Measurements from ENCODE around the gene MAGIX. TPM values are rescaled to one million over a fixed set of nuclear protein-coding genes. Genes with fewer than 3 reads are reported as not detected.

Gene MAGIX
- total RNA-seq, result 4.4 and 5.6 TPM in 2 replicates

DNA sequence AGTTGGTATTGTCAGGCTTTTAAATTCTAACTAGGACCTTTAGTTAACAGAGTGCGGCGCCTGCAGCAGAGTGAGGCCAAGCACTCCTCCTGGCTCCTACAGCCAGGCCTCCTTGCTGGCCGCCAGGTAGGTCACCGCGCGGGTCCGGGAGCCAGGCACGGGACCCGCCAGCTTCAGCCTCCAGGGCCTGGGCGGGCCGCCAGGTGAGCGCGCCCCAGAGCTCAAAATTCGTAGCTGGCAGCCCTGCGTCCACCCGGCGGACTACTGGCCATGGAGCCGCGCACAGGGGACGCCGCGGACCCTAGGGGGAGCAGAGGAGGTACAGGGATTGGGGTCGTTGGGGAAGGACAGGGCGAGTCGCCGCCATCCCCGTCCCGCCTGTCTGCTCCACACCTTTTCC lies at the start of gene MAGIX:
Gene MAGIX (plus strand): TSS at position 139 of the 400 bp plus-strand sequence. CDS start 132 bp downstream, at position 271.

DNA sequence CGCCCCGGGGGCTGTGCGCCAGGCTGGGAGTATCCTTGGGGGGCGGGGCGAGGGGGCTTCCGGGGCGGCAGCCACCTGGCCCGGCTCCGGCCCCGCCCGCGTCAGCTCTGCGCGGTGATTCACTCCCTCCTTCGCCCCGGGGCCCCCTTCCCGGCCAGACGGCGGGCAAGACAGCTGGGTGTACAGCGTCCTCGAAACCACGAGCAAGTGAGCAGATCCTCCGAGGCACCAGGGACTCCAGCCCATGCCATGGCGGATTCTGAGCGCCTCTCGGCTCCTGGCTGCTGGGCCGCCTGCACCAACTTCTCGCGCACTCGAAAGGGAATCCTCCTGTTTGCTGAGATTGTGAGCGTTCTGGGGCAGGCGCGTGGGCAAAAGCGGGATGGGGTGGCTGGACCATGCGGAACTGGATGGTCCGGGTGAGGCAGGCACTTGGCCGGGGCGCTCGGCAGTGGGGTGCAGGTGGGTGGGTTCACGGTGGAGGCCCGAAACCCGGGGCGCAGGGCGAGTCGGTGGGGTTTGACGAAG lies 9.3 kb downstream of the MAGIX start, which contains the start of gene PLP2:
Gene PLP2 (plus strand): TSS at position 147 of the 528 bp plus-strand sequence. CDS start 103 bp downstream, at position 250.

DNA sequence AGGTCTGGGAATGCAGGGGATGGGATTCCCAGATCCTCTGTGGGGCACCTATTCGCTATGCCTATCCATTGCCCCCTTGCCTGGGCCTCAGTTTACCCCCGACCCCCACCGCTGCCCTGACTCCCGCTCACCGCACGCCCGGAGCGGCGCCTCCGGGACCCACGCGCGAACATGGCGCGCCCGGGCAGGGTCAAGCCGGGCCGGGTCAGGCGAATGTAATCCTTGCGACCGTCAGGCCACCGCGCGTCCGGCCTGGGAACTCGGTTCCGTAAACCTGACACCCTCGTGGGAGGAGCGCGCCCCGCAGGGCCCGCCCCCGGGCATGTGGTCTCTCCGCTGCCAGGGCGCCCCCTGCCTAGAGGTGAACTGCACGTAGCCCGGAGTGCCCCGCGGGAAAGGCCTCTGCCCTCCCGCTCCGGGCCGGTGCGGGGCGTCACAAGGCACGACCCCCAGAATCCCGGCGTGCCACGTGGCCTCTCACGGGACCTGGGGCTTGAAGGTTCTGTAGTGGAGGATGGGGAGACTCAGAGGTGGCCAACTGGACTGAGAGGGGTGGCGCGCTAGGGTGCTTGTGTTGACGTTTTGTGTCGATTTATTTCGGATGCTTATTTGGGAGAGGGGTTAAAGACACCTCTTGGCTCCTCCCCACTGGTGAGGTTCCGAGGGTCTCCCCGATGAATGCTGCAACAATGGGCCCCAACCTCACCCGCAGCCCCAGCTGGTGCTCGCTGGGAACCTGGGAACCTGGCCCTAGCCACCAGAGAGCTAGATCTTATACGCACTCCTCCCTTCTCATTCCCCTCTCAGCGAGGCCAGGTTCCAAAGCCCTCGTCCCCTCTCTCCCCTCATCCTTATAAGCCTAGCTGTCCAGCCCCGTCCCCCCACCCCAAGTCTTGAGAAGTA lies 23.8 kb downstream of the MAGIX start, which contains the start of gene PRICKLE3:
Gene PRICKLE3 (minus strand): TSS at position 249 of the 903 bp plus-strand sequence. CDS start 76 bp downstream, at position 173.

DNA sequence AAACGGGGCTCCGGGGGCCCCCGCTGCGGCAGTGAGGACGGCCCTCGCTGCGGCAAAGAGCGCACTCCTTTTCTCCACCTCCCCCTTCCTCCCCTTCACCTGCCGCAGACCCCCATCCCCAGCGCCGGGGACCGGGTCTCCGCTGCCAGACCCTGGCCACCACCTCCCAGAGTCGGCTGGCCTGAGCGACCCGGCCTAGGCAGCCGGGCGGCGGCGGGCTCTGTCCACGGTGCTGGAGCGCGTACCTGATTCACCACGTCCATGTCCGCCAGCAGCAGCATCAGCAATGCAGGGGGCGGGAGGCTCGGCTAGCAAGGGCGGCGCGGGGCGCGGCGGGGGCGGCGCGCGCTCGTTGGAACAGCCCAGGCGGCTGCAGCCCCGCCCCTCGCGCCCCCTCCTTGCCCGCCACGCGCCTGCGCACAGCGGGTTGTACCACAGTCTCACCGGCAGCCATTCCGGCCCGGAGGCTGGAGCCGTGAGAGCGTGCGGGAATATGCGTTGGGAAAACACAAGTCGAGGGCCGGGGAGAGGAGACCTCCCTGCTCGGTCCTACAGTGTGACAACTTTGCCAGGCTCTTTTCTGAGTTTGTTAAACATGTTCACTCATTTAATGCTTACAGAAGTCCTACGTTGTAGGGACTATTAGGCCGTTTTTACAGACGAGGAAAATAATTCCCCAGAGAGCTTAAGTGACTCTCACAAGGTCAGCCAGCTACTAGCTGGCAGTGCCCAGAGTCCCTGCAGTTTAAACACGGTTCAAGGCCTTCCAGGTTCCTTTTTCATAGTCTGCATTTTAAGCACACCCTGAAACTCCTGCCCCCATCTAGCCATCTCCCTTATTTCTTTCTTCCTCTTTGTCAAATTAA lies 37.6 kb downstream of the MAGIX start, which contains the start of gene SYP:
Gene SYP (minus strand): TSS at position 288 of the 866 bp plus-strand sequence. CDS start 7 bp downstream, at position 281.

Other genes starting within 250 kb of the MAGIX start
- gene PIM2, start 243.7 kb upstream of the MAGIX start, total RNA-seq, result 1.8 and 7.6 TPM in 2 replicates
- gene OTUD5, start 205.2 kb upstream of the MAGIX start, total RNA-seq, result 31.8 and 32.9 TPM in 2 replicates
- 0.81 and 1.4 TPM in 2 replicates for gene KCND1, start 190.9 kb upstream of the MAGIX start, total RNA-seq
- gene GRIPAP1, start 160.5 kb upstream of the MAGIX start, total RNA-seq, result 10.4 and 19.0 TPM in 2 replicates
- gene TFE3, start 119.4 kb upstream of the MAGIX start, total RNA-seq, result 38.3 and 58.5 TPM in 2 replicates
- 1.1 and 1.6 TPM in 2 replicates for gene CCDC120, start 103.8 kb upstream of the MAGIX start, total RNA-seq
- gene PRAF2, start 88.8 kb upstream of the MAGIX start, total RNA-seq, result 24.0 and 56.5 TPM in 2 replicates
- gene WDR45, start 82.9 kb upstream of the MAGIX start, total RNA-seq, result 64.0 and 93.0 TPM in 2 replicates
- gene GPKOW, start 39.0 kb upstream of the MAGIX start, total RNA-seq, result 19.9 and 20.6 TPM in 2 replicates
- 78.9 and 81.2 TPM in 2 replicates for gene PLP2, start 9.1 kb downstream of the MAGIX start, total RNA-seq
- 5.2 and 5.5 TPM in 2 replicates for gene PRICKLE3, start 23.6 kb downstream of the MAGIX start, total RNA-seq
- gene SYP, start 37.4 kb downstream of the MAGIX start, total RNA-seq, result 0.32 and 0.54 TPM in 2 replicates
- gene CACNA1F, start 70.6 kb downstream of the MAGIX start, total RNA-seq, result not detected in 2 replicates
- gene CCDC22, start 72.7 kb downstream of the MAGIX start, total RNA-seq, result 11.0 and 12.6 TPM in 2 replicates
- gene FOXP3, start 102.0 kb downstream of the MAGIX start, total RNA-seq, result not detected in 2 replicates
- under 0.01 and 4.2 TPM in 2 replicates for gene PPP1R3F, start 107.0 kb downstream of the MAGIX start, total RNA-seq
- gene GAGE10, start 140.9 kb downstream of the MAGIX start, total RNA-seq, result not detected in 2 replicates
- gene GAGE12J, start 159.3 kb downstream of the MAGIX start, total RNA-seq, result not detected in 2 replicates
- not detected in 2 replicates for gene GAGE13, start 168.8 kb downstream of the MAGIX start, total RNA-seq

Measured in cardiac atrium fibroblast (primary cell).